Measurements from ENCODE around the gene GNAL.

The GNAL gene

DNA sequence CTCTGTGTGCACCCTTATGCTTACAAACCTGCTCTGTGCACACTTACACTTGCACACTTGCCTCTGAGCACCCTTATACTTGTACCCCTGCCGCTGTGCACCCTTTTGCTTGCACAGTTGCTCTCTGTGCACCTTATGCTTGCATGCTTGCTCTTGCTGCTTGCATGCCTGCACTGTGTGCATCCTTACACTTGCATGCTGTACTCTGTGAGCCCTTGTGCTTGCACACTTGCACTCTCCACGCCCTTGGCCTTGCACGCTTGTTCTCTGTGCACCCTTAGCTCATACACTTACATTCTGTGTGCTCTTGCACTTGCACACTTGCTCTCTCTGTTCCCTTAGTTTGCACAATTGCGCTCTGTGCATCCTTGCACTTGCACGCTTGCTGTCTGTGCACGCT lies 78.3 kb downstream of the GNAL start:
- no peak for DNase-seq (ENCODE audit: low spot score)

DNA sequence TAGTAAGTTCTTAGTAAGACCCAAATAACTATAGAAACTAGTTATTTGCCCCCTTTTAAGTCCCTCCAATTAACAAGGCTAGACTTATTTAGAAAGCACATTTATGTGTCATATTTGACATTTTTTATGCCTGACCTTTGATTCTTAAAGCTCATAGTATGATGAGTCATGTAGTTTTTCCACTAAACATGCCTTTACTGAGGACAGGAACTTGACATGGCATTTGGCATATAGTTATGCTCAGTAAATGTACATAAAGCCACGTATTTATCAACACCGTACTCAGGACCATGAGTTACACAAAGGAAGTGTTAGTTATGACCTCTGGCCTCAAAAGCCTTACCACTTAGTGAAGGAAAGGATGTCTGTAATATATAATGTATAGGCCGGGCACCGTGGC lies 78.9 kb downstream of the GNAL start:
- DNase-seq (ENCODE audit: low spot score): no peak

DNA sequence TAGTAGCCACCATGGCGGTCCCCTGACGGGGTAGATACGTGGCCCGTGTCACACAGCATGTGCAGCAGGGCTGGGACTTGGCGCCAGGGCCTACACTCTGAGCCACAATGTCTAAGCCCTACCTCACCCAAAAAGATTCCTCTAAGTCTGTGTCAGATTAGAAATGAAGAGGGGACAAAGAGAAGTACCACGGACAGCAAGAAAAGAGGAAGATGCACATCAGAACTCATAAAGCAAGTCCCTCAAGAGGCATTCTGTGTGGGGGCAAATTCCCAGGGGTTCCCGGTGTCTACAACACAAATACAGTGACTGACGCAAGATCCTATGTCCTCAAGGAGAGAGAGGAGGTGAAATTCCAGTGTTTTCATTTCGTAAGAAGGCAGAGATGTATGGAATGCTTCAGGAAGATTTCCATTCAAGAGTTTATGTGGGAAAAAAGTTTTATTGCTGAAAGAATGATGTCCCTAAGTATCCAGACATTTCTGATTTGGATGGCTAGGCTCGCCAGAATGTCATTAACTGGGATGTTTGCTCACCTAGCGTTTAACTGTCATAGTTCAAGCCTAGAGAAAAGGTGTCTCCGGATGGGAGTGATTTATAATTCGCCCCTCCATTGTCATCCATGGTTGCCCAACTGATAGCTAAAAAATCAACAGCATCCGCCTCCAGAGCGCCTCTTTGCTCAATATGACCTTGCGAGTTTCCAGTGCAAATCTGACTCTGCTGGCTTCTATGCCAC lies 86.5 kb downstream of the GNAL start:
- no peak for DNase-seq (ENCODE audit: low spot score)

DNA sequence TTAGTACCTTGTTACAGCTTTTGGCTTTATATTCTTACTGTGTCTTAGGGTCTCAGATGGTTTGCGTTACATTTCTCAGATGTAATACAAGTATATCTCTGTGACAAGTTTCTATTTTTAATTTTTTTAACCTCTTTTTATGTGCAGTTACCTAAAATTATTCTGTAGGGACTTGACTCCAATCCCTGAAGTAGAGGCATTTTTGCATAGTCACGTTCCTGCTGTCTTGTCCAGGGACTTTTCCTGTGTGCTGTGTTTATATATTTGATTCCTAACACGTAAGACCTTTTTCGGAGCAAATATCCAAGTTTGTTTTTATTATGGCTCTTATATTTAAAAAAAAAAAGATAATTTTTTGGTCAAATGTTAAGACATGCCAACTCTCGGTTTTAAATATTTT lies 91.0 kb downstream of the GNAL start:
- DNase-seq (ENCODE audit: low spot score): no peak

DNA sequence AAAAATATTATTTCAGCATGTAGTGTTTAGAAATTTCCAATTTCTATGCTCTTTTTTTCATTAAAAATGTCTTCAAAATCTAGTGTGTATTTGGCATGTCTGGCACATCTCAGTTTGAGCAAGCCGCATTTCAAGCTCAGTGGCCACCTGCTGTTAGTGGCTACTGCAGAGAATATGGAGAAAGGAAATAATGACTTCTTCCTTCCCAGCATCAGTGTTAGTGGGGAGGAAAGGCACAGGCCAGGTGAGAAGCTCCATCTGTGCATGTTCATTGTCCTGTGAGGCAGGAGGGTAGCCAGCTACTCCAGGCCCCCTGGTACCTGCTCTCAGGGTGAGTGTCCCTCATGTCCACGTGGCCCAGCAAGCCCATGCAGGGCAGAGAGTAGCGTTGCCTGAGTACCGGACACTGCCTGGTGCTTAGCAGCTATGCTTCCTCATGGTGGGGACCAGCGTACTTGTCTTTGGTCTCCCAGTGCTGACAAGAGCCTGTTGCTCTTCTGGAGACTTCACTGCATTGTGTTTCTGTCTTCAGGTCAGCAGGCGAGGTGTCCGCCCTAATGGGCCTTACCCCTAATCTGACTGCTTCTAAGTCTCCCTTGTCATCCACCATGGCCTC lies 94.8 kb downstream of the GNAL start:
- no peak for DNase-seq (ENCODE audit: low spot score)

DNA sequence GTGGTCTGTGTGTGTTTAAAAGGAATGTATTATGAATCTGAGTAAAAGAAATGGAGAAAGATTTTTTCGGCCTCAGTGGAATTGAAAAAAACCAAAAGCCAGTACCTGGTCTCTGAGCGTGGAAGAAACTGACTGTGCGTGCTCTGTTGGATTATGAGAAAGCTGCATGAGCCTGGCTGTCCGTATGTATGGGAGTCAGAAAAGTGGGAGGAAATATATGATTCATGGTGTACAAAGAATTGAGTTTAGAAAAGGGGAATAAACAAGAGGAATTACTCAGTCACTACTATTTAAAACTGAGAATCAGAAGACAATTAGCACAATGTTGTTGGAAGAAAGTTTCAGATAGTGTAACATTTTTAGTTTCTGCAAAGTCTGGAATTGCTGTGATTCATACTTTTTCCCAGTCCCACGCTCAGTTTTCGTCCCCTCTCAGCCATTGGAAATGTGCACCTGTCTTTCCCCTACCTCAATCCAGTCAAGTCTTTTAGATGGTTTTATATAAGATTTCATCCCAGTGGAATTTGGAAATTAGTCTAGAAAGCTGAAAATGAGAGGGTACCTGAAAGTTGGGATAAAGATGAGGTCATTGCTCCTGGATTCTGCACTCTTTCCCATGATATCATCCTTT lies 95.7 kb downstream of the GNAL start:
- no peak for DNase-seq (ENCODE audit: low spot score)

DNA sequence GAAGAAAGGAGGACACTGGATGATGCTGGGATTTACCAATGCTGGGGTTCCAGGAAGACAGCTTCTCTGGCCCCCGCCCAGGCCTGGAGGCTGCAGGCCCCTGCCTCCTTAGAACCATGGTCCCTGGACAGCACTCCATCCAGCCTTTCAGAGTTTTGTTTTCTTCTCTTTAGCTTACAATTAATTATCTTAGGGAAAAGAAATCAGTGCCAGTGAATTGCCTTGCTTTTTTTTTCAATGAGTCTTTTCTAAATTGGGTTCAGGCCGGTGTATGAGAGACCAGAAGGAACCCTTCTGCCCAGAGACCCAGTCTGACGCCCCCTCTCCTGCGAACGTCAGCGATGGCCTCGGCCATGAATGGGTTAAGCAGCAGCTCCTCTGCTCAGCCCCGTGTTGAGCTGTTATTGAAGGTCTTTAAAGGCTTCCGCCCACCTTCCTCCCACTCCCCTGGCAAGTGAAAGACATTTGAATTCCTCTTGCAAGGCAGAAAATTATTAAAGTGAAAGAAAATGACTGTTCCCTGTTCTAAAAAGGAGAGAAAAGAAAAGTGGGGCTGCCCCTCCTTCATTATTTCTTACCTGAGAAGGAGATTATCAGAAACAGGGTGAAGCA lies 96.5 kb downstream of the GNAL start:
- no peak for DNase-seq (ENCODE audit: low spot score)

DNA sequence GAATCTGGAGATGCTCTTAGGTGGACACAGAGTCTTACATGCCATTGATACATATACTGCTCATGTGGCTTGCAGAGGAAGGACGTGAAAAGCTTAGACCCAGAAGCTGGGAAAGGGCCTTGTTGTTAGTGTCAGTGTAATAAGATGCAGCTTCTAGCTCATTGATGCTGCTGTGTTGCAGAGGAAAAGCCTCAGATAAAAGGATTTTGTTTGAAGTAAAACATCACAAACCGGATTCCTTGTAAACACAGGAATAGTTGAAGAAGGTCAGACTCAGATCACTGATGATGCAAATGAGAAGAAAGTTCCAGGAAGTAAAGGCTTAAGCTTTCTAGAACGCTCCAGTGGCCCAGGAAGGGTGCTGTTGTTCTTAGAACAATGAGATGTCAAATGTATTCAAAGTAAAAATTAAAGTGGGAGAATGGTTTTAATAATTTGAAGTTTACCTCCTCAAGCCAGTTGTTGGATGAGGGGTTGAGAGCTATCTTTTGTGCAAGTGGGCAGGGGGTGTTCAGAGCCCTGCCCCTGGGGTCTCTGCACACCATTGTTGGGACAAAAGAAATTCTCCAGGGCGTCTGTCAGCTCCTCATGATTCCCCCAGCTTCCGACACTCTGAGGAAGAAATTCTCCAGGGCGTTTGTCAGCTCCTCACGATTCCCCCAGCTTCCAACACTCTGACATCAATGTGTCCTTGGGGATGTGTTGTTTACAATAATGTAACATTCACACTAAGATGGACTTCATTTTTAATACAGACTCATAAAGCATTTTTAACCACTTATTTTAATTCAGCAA lies 100.8 kb downstream of the GNAL start:
- DNase-seq (ENCODE audit: low spot score): no peak

DNA sequence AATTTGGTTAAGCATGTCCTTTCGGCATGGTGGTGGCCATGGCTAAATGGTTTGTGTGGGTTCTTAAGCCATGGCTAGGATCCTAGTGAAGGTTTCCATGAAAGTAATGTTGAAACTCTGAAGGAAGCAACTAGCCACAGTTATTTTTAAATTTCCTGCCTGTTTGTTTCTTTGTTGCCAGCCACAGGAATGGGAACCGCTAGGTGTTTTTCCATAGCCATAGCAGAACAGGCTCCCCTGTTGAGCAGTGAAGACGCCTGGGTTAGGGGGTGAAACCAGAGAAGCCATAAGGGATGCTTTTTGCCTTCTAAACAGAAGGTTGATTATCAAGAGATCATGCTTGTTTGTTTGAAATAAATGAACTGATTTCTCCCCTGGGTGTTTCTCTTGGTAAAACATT lies 102.1 kb downstream of the GNAL start:
- DNase-seq (ENCODE audit: low spot score): no peak

DNA sequence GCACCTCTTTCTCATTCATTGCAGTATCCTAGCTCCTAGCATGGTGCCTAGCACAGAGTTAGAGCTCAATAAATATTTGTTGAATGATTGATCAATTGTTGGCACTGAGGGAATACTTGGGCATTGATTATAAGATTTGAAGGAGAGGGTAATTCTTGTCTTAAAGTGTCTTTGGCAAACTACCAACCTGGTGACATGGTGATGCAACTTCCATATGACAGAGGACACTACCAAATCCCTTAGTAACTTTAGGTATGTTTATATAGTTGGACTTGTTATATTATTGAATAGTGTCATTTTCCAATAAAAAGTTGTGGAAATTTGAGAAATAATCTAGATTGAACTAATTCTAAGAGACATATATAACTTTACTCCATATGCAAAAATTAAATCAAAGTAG lies 103.6 kb downstream of the GNAL start:
- DNase-seq (ENCODE audit: low spot score): no peak

DNA sequence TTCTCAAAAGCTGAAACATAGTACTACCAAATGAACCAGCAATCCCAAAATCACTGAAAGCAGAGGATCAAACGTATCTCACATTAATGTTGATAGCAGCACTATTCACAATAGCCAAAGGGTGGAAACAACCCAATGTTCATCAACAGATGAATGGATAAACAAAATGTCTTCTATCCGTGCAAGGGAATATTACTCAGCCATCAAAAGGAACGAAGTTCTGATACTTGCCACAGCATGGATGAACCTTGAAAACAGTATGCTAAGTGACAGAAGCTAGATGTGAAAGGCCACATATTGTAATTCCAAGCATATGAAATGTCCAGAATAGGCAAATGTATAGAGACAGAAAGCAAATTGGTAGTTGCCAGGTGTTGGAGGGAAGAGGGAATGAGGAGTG lies 105.1 kb downstream of the GNAL start:
- DNase-seq (ENCODE audit: low spot score): no peak

DNA sequence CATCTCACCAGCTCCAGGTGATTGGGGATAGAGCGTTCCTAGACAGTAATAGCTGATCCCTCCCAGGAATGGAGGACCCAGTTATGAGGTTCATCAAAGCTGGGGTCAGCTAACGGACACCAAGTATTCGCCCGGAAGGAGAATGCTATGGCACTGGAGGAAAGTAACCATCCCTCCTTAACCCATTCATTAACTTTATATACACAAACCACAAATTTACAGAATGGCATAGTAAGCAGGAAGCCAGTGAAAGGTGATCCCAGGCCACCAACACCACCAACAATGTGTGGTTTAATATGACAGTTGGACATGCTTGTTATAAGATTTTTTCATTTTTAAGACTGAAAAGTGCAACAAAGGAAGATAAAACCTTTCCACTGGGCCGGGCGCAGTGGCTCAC lies 106.9 kb downstream of the GNAL start:
- DNase-seq (ENCODE audit: low spot score): no peak

DNA sequence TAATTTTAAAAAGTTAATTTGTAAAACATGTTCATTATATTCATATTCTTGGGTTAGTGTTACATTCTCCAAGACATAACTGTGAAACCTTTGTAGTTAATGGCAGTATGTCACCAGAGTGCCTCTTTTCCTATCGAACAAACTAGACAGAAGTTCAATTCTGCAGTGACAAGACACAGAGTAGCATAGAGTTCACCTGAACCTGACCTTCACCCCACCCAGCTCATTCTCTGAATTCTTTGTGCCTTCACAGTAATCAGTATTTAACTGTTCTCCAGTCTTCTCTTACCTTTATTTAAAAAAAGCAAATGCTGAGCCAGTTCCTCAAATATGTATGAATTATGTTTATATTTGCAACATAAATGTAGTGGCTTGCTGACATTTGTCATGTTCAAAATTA lies 109.2 kb downstream of the GNAL start:
- no peak for DNase-seq (ENCODE audit: low spot score)

DNA sequence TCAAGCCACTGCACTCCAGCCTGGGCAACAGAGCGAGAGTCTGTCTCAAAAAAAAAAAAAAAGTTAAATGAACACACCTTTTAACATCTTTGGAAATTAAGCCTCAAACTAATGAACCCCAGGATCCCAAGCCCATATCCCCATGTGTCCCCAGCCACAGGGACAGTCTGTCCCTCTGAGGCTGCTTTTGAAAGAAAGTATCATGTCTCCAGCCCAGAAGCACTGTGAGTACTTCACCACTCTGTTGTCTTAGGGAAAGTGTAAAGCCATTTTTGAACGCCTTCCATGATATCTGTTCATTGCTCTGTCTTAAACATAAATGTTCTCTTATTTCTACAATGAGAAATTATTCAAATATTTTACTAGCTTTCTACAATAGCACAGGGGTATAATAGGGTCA lies 110.0 kb downstream of the GNAL start:
- DNase-seq (ENCODE audit: low spot score): no peak

DNA sequence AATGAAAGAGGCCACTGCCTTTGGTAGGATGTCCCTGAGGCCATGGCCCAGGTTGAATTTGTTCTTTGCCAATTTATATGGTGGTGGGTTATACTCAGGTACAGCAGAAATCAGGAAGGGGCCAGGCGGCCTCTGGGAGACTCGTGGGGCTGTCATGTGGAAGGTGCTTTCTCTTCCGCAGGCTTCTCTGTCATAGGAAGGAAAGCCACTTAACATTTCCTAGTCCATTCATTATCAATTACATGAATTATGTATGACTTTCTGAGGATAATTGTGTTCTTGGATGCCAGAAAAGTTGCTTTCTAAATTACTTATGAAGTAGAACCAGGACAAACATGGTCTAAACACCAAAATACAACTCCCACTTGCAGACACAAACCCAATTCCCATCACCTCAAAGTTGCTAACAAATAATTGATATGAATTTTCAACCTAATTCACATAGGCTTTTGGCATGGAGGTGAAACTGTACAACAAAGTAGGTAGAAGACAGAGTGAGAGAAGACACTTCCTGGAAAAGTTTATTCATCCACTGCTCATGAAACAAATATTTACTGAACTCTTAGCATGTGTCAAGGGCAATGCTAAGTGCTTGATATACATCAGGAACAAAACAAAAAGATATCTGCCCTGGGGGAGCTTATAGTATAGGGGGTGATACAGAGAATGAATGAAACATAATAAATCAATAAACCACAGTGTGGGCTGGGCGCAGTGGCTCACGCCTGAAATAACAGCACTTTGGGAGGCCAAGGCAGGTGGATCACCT lies 111.7 kb downstream of the GNAL start:
- no peak for DNase-seq (ENCODE audit: low spot score)

DNA sequence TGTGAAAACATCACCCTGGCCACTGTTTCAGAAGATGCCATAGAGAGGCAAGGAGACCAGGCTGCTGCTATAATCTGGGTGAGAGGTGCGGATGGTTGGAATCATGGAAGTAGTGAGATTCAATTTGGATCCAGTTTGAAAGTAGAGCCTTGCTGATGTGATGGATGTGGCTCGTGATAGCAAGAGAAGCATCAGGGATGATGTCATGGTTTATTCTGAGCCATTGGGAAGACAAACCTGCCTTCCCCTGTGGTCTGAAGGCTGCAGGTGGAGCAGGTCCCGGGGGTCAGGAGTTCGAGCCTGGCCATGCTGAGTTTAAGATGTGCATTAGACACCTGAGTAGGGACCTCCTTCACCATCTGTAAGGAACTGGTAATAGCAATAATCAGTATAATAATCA lies 112.5 kb downstream of the GNAL start:
- DNase-seq (ENCODE audit: low spot score): no peak

DNA sequence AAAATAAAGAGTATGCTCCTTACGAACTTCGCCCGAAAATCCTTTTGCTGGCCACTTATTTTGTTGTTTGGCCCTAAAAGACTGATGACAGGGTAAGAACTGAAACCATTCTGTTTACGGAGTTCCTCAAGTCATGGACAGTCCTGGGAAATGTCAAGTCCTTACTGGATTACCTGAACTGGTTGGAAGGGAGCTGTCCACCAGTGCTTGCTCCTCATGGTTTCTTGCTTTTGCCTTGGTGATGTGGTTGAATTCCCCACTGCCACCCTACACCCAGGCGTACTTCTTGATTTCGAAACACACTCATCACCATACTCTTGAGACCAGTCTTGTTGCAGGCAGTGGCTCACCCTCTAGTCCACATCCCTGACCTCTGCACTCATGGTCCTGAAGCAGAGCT lies 113.1 kb downstream of the GNAL start:
- DNase-seq (ENCODE audit: low spot score): no peak

DNA sequence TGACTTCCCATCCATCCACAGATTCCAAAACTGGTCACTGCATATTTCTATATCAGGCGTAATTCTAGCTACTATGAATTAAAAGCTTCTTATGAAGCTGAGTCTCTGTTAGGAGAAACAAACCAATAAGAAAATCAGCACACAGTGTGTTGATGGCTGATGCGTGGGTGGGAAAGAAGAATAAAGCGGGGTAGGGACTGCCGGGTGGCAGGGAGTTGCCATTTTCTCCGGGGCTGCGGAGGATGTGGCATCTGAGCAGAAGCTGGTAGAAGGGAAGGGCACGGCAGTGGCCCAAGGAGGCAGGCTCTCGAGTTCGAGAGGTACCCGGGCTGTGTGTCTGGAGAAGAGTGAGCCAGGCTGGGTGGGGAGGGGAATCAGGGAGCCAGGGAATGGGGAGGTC lies 113.5 kb downstream of the GNAL start:
- DNase-seq (ENCODE audit: low spot score): no peak

DNA sequence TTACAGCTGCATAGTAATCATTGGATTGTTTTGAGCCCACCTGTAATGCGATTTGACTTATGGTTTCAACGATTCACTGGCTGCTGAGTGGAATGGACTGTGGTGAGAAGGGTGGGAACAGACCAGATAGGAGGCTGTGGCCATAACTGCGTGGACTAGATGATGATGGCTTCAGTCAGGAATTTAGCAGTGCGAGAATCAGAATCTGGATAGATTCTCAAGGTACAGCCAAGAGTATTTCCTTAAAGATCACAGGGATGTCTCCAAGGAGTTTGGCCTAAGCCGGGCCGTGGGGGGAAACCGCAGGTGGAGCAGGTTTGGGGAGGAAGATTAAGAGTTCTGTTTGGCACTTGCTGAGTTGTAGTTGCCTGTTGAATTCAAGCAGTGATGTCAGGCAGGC lies 118.2 kb downstream of the GNAL start:
- no peak for DNase-seq (ENCODE audit: low spot score)

DNA sequence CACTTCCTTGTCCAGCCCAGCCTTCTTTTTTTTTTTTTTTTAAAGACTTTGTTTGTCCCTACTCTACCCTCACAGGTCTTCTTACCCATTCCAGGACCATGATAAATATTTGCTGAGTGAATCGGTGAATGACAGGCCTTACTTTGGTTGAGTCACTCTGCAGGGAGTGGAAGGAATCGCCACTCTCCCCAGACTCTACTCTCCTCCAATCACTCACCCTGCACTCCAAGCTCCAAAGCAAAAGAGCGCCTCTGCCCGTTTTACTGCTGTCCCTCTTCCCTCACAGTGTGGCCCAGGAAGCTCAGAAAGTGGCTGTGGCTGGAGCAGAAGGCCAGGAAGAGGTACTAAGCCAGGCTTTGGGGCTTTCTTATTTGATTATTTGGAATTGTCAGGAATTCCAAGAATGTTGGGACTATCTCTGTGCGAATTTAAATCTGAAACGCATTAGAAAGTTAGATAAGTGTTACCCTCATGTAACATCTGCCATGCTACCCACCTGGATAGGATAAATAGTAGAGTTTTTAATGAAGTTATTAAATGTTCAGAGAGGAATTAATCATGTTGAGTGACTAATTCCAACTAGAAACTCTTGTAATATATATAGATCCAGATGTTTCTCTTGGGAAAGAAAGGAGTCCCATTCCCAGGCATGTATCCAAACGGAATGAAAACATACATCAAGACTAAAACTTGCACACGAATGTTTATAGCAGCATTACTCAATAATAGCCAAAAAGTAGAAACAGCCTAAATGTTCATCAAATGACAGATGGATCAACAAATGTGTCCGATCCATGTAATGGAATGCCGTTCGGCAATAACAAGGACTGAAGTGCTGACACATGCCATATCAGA lies 119.2 kb downstream of the GNAL start:
- no peak for DNase-seq (ENCODE audit: low spot score)

DNA sequence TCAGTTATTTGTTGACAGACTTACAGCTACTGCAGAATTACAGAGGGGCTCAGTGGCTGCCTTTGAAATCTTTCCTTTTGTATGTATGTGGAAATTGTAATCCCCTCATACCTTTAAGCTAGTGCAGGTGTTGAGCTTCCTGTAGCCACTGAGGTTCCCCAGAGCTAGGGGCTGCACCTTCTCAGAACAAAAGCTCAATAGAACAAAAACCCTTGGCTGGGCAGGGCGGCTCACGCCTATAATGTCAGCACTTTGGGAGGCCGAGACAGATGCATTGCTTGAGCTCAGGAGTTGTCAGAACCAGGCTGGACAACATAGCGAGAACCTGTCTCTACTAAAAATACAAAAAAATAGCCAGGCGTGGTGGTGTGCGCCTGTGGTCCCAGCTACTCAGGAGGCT lies 120.8 kb downstream of the GNAL start:
- no peak for DNase-seq (ENCODE audit: low spot score)
